Large intestine (tissue), 3 donors: ENCODE data around the gene NABP2. TPM values are rescaled to one million over a fixed set of nuclear protein-coding genes. Genes with fewer than 3 reads are reported as not detected.
A peak's percentile ranks its signal among the peaks of the same experiment; 100 is the strongest.
"Not testable (repeated sequence)": the region's sequence is repeated elsewhere in the genome, so short reads cannot be mapped to it uniquely, and the experiment has no call there.

Experiments used
- DNase-seq, 2 donors: peaks; one replicate each; pipeline versions ENCODE4 v3.0.0 to v3.0.0-alpha.2; 2013
- H3K27ac ChIP-seq: one replicate; pipeline ENCODE4 v1.5.1; 2013; ENCODE audit warnings: low read length
- H3K27me3 ChIP-seq: 2 replicates; pipeline ENCODE4 v1.6.1; 2013; ENCODE audit warnings: low read length; ENCODE audit not compliant: control insufficient read depth, insufficient read depth
- H3K36me3 ChIP-seq: 2 replicates; pipeline ENCODE4 v1.6.1; 2013; ENCODE audit warnings: low read length; ENCODE audit not compliant: control insufficient read depth, insufficient read depth
- H3K4me1 ChIP-seq: one replicate; pipeline ENCODE4 v1.6.1; 2013; ENCODE audit warnings: low read length; ENCODE audit not compliant: control insufficient read depth, insufficient read depth
- H3K4me3 ChIP-seq: one replicate; pipeline ENCODE4 v1.5.1; 2013; ENCODE audit warnings: low read length
- H3K9me3 ChIP-seq: one replicate; pipeline ENCODE4 v1.6.1; 2013; ENCODE audit warnings: mild to moderate bottlenecking, low read depth, low read length, moderate library complexity; ENCODE audit not compliant: control insufficient read depth
- WGBS: methylation state at CpG from one replicate; pipeline ENCODE4 v1.1.5; 2013; ENCODE audit warnings: low lambda C conversion rate; ENCODE audit not compliant: insufficient coverage; 5-methylcytosine and 5-hydroxymethylcytosine counted together
- polyA plus RNA-seq: library from polyadenylated mRNA; unstranded; fragments of 120-200 nt; gene quantifications from one replicate; pipeline ENCODE4 v1.2.1, GENCODE V29; 2013

Gene NABP2
- polyA plus RNA-seq, 1 donor, result 29.1 TPM

- H3K4me1 ChIP-seq, result peaks cover 4% of the 10 kb centered on the region
- no peaks in the 10 kb centered on the region for H3K36me3 ChIP-seq
- DNase-seq, result no peak
- H3K27ac ChIP-seq, result no peak overlapping the region
- no peaks in the 10 kb centered on the region for H3K9me3 ChIP-seq
- H3K27me3 ChIP-seq, result no peaks in the 10 kb centered on the region
- H3K4me3 ChIP-seq, result no peak overlapping the region
These were observed 31.6 kb upstream of the NABP2 start for GRCh38 chr12:56192582-56192981.

GRCh38 chr12:56193025-56193578, 31.0 kb upstream of the NABP2 start:
- 67% methylated on average over 1 of the region's 1 CpG for WGBS
- H3K4me3 ChIP-seq, result no peak overlapping the region
- no peaks in the 10 kb centered on the region for H3K9me3 ChIP-seq
- H3K27ac ChIP-seq, result no peak overlapping the region
- H3K27me3 ChIP-seq, result no peaks in the 10 kb centered on the region
- no peaks in the 10 kb centered on the region for H3K36me3 ChIP-seq
- H3K4me1 ChIP-seq, result peaks cover 4% of the 10 kb centered on the region
- peak; percentile 64 to 70 for DNase-seq

DNA sequence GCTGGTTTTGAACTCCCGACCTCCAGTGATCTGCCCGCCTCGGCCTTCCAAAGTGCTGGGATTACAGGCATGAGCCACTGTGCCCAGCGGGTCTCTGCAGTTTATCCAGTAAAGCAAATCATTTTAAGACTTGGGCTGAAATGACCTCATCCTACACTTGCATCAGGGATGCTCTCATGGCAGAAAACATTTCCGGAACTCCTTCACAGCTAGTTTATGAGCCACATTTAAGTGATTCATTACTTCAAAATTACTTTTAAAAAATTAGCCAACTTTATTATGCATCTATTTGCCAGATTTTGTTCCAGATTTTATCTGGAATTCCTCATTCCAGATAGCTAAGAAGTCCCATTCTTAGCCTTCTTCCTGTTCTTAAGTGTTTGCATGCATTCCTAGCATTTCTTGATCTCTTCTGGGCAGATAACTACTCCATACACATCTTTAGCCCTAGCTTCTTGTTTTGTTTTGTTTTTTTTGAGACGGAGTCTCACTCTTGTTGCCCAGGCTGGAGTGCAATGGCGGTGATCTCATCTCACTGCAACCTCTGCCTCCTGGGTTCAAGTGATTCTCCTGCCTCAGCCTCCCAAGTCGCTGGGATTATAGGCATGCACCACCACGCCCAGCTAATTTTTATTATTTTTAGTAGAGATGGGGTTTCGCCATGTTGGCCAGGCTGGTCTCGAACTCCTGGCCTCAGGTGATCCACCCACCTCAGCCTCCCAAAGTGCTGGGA, 27.2 kb upstream of the NABP2 start:
- not testable (repeated sequence) for H3K36me3 ChIP-seq, H3K4me3 ChIP-seq, H3K9me3 ChIP-seq, H3K27ac ChIP-seq, H3K4me1 ChIP-seq, DNase-seq, H3K27me3 ChIP-seq
- WGBS, result no CpG with 5 or more reads among the region's 11 CpGs

DNA sequence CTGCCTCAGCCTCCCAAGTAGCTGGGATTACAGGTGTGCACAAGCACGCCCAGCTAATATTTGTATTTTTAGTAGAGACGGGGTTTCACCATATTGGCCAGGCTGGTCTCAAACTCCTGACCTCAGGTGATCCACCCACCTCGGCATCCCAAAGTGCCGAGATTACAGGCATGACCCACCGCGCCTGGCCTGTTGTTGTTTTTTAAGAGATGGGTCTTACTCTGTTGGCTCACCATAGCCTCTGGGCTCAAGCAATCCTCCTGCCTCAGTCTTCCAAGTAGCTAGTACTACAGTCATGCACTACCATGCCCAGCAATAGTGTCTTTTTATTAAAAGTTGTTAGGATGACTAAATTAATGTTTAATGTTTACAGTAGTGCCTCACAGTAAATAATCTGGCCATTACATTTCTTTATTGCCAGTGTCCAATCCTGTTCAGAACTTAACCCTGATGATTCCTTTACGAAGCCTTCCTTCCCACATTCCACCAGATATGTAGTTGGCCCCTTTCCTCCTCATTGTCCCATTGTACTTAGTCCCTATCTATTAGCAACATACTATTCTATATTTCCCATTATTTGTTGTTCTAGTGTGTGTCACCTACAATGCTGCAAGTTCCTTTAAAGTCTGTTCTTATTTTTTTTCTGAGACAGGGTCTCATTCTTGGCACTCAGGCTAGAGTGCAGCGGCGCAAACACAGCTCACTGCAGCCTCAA, 26.1 kb upstream of the NABP2 start:
- WGBS, result 100% methylated on average over 3 of the region's 9 CpGs
- Histone ChIP-seq H3K4me3 (no peak overlapping the region), H3K27me3 (no peaks in the 10 kb centered on the region), H3K27ac (no peak overlapping the region), H3K4me1 (no peaks in the 10 kb centered on the region), H3K9me3 (no peaks in the 10 kb centered on the region), H3K36me3 (no peaks in the 10 kb centered on the region)
- no peak for DNase-seq

DNA sequence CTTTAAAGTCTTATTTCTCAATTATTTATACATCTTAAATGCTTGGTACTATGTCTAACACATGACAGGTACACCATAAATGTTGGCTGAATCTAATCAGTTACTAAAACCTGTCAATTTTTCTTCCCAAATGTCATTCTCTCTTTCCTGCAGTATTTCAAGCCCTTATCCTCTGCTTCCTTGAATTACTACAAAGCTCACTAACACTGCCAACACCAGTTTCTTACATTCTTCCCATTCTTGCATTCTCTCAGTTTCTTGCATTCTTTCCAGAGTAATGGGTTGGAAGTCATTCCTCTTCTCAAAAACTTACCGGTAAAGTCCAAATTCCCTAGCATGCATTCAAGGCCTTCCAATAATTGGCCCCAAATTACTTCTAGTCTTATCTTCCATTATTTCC, 25.3 kb upstream of the NABP2 start:
- no peaks in the 10 kb centered on the region for H3K36me3 ChIP-seq
- no peaks in the 10 kb centered on the region for H3K9me3 ChIP-seq
- no peak overlapping the region for H3K27ac ChIP-seq
- H3K27me3 ChIP-seq, result no peaks in the 10 kb centered on the region
- WGBS, result no CpG with 5 or more reads among the region's 1 CpG
- no peaks in the 10 kb centered on the region for H3K4me1 ChIP-seq
- DNase-seq, result no peak
- no peak overlapping the region for H3K4me3 ChIP-seq

- Histone ChIP-seq H3K27ac (no peak overlapping the region), H3K9me3 (no peaks in the 10 kb centered on the region), H3K4me3 (no peak overlapping the region), H3K27me3 (no peaks in the 10 kb centered on the region), H3K36me3 (peaks cover 29% of the 10 kb centered on the region), H3K4me1 (no peaks in the 10 kb centered on the region)
- no CpG with 5 or more reads among the region's 1 CpG for WGBS
- no peak for DNase-seq
These were observed 21.8 kb upstream of the NABP2 start for GRCh38 chr12:56202366-56202765.

- H3K9me3 ChIP-seq, result no peaks in the 10 kb centered on the region
- no peak overlapping the region for H3K27ac ChIP-seq
- no peak overlapping the region for H3K4me3 ChIP-seq
- no CpG with 5 or more reads among the region's 2 CpGs for WGBS
- no peak for DNase-seq
- H3K36me3 ChIP-seq, result peaks cover 33% of the 10 kb centered on the region
- no peaks in the 10 kb centered on the region for H3K27me3 ChIP-seq
- H3K4me1 ChIP-seq, result no peaks in the 10 kb centered on the region
These were observed 21.3 kb upstream of the NABP2 start for GRCh38 chr12:56202838-56203237.

DNA sequence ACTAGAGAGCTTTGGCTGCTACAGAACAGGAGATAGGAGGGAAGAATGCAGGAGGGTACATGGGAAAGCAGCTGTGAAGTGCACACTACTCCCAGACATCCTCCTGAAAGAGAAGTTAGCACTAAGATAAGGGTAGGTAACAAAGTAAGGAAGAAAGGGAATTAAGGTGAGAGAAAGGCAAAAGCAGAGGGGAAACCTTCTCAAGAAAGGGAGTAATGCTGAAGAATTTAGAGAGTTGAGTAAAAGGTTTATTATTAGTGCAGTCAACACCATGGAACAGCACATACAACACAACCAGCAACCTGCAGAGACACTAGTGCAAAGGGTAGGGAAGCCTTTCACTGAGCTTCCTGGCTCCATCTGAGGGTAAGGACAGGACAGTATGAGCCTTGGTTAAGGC, 19.9 kb upstream of the NABP2 start:
- peaks cover 43% of the 10 kb centered on the region for H3K36me3 ChIP-seq
- no peak overlapping the region for H3K27ac ChIP-seq
- no peaks in the 10 kb centered on the region for H3K27me3 ChIP-seq
- no peaks in the 10 kb centered on the region for H3K4me1 ChIP-seq
- no peaks in the 10 kb centered on the region for H3K9me3 ChIP-seq
- H3K4me3 ChIP-seq, result no peak overlapping the region
- no peak for DNase-seq

- Histone ChIP-seq H3K4me1 (no peaks in the 10 kb centered on the region), H3K36me3 (peaks cover 52% of the 10 kb centered on the region), H3K27me3 (no peaks in the 10 kb centered on the region), H3K9me3 (no peaks in the 10 kb centered on the region), H3K27ac (no peak overlapping the region), H3K4me3 (no peak overlapping the region)
- DNase-seq, result no peak
These were observed 18.7 kb upstream of the NABP2 start for GRCh38 chr12:56205445-56205844.

- no CpG with 5 or more reads among the region's 14 CpGs for WGBS
- Histone ChIP-seq H3K27ac (no peak overlapping the region), H3K4me1 (no peaks in the 10 kb centered on the region), H3K36me3 (peaks cover 59% of the 10 kb centered on the region), H3K27me3 (no peaks in the 10 kb centered on the region), H3K9me3 (no peaks in the 10 kb centered on the region), H3K4me3 (no peak overlapping the region)
- peak in 1 of 2 donors; percentile 49 for DNase-seq
These were observed 17.5 kb upstream of the NABP2 start for GRCh38 chr12:56206452-56207166.
